Prostate gland (tissue), 2 donors: ENCODE measurements around the gene MEIS2.

Source experiments
- POLR2A ChIP-seq: fragments of 450-650 bp; IDR thresholded peaks from one replicate; pipeline ENCODE4 v1.6.1; 2016; ENCODE audit warnings: antibody characterized with exemption, mild to moderate bottlenecking
- POLR2AphosphoS5 ChIP-seq: sonication (generic); formaldehyde crosslinking; IDR thresholded peaks from one replicate; pipeline ENCODE4 v1.6.1; 2017; ENCODE audit warnings: antibody characterized with exemption
- TF ChIP-seq, protein P1 (sequence below), 4 experiments: fragments of 200-600 bp in 2 of 4; fragments of 450-650 bp in 2 of 4; sonication (generic) in 2 of 4; IDR thresholded peaks; 1 replicate in 3 of 4; 2 replicates in 1 of 4; pipeline ENCODE4 v1.5.1; 2016 to 2019; ENCODE audit warnings: antibody characterized with exemption in 4 of 4, mild to moderate bottlenecking in 2 of 4, moderate library complexity in 2 of 4

DNA sequence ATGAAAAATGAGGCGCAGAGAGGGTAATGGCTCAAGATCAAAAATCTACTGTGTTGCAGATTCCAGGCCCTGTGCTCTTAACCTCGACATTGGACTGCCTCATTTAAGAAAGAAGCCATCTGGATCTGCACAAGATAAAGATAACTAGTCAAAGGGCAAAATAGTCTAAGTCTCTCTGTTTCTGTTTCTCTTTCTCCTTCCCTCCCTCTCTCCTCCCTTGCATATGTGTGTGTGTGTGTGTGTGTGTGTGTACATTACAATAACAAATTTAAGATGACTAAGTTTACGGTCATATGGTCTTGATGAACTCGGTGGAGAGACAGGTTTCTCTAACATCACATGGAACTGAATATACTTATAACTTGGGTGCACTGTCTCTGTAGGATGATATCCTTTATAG lies 69.2 kb downstream of the MEIS2 start:
- TF ChIP-seq, protein P1, sequence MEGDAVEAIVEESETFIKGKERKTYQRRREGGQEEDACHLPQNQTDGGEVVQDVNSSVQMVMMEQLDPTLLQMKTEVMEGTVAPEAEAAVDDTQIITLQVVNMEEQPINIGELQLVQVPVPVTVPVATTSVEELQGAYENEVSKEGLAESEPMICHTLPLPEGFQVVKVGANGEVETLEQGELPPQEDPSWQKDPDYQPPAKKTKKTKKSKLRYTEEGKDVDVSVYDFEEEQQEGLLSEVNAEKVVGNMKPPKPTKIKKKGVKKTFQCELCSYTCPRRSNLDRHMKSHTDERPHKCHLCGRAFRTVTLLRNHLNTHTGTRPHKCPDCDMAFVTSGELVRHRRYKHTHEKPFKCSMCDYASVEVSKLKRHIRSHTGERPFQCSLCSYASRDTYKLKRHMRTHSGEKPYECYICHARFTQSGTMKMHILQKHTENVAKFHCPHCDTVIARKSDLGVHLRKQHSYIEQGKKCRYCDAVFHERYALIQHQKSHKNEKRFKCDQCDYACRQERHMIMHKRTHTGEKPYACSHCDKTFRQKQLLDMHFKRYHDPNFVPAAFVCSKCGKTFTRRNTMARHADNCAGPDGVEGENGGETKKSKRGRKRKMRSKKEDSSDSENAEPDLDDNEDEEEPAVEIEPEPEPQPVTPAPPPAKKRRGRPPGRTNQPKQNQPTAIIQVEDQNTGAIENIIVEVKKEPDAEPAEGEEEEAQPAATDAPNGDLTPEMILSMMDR (IDR thresholded peaks at IDR 0.05): no peak
- TF ChIP-seq POLR2AphosphoS5 (no peak), POLR2A (no peak)
